ENCODE data around the gene COLEC11. TPM values are rescaled to one million over a fixed set of nuclear protein-coding genes. Genes with fewer than 3 reads are reported as not detected.

The COLEC11 gene
- total RNA-seq, 1 experiment from 2014 or later: 0.39 TPM

- Histone ChIP-seq H3K56ac (ENCODE audit: insufficient read length, low read depth, low read length) (no peak overlapping the region), H4K91ac (ENCODE audit: insufficient read length, low read depth, low read length) (no peak overlapping the region), H3K79me2 (ENCODE audit: insufficient read depth, low read length) (no peaks in the 10 kb centered on the region), H3K9ac (ENCODE audit: extremely low read depth, insufficient read length, low read length) (no peak overlapping the region), H3T11ph (ENCODE audit: low read length) (no peak overlapping the region), H3K23ac (ENCODE audit: insufficient read length, low read depth, low read length) (no peak overlapping the region), H2BK20ac (ENCODE audit: low read depth, low read length, poor library complexity, severe bottlenecking) (no peak overlapping the region), H3K4me2 (ENCODE audit: insufficient read depth, insufficient read length, low read length) (no peak overlapping the region), H2BK15ac (ENCODE audit: low read depth, low read length) (no peak overlapping the region), H3K18ac (ENCODE audit: insufficient read length, low read depth, low read length) (no peak overlapping the region), H2BK120ac (ENCODE audit: low read depth, low read length, poor library complexity, severe bottlenecking) (no peak overlapping the region), H3K9me3 (ENCODE audit: control insufficient read depth, low read depth, low read length) (no peaks in the 10 kb centered on the region), H4K20me1 (ENCODE audit: control insufficient read depth, insufficient read depth, insufficient read length) (peaks cover 2% of the 10 kb centered on the region), H4K8ac (replicated peaks; ENCODE audit: insufficient read length, low read depth, low read length) (no peak overlapping the region), H2AFZ (ENCODE audit: low read length) (no peak overlapping the region), H3K4ac (ENCODE audit: low read depth, low read length) (no peak overlapping the region), H3K27me3 (ENCODE audit: insufficient read depth, low read length) (no peaks in the 10 kb centered on the region), H3K23me2 (ENCODE audit: insufficient read length, low read depth, low read length, poor library complexity, severe bottlenecking) (peaks cover 2% of the 10 kb centered on the region), H4K5ac (ENCODE audit: insufficient read length, low read depth, low read length) (no peak overlapping the region), H3K79me1 (ENCODE audit: insufficient read depth, low read depth, low read length, poor library complexity, severe bottlenecking) (no peaks in the 10 kb centered on the region), H3K4me1 (ENCODE audit: insufficient read depth, low read length) (no peaks in the 10 kb centered on the region), H2AK5ac (ENCODE audit: insufficient read length, low read length) (no peak overlapping the region), H2BK5ac (ENCODE audit: insufficient read length, low read length) (no peak overlapping the region), H2BK12ac (ENCODE audit: insufficient read length, low read depth, low read length) (no peak overlapping the region), H3K14ac (ENCODE audit: insufficient read depth, low read length) (no peak overlapping the region), H3K27ac (ENCODE audit: insufficient read length, low read depth, low read length) (no peak overlapping the region)
- no peak for TF ChIP-seq CTCF (conservative IDR thresholded peaks at IDR 0.05)
- WGBS (ENCODE audit: extremely low coverage, insufficient read length, low lambda C conversion rate): no CpG with 5 or more reads among the region's 18 CpGs
- H3K4me1 Mint-ChIP-seq: peaks cover 2 to 5% of the 10 kb centered on the region in 2 experiments; a peak in 2 of 4 replicates
- DNase-seq: no peak
- no peak overlapping the region for H3K4me3 Mint-ChIP-seq
- H3K36me3 Mint-ChIP-seq (ENCODE audit: insufficient read depth in 1 of 3, low read depth in 3 of 3): no peaks in the 10 kb centered on the region
- no peak overlapping the region; a peak in 1 of 7 replicates for H3K27ac Mint-ChIP-seq
- no peaks in the 10 kb centered on the region; a peak in 2 of 5 replicates for H3K9me3 Mint-ChIP-seq
- peaks cover 4% of the 10 kb centered on the region for H3K27me3 Mint-ChIP-seq (ENCODE audit: low read depth)
Observed at GRCh38 chr2:3666613-3666975, 71.7 kb downstream of the COLEC11 start.

Measured in H9 (cell line).